GM19043 (cell line): ENCODE results near the gene WIZ.

Experiments used
- ATAC-seq: cut with Tn5 transposase; IDR thresholded peaks from one replicate; pipeline ENCODE4 v1.9.1; 2021; ENCODE audit warnings: low read depth; ENCODE audit not compliant: unreplicated experiment

WIZ gene

GRCh38 chr19:15467734-15468214 is 18.0 kb upstream of the WIZ start:
- no peak for ATAC-seq

GRCh38 chr19:15466851-15467733 is 17.3 kb upstream of the WIZ start:
- ATAC-seq = peak; percentile 41

GRCh38 chr19:15464394-15465385 is 14.9 kb upstream of the WIZ start, which contains the start of gene RASAL3:
TSS of gene RASAL3 (minus strand) at chr19:15464544. CDS start at chr19:15464358, 186 bp downstream.
- ATAC-seq = no peak

GRCh38 chr19:15463861-15464371 is 14.2 kb upstream of the WIZ start:
- ATAC-seq = no peak

GRCh38 chr19:15461694-15462093 is 11.9 kb upstream of the WIZ start:
- no peak for ATAC-seq

- ATAC-seq = no peak
Measured at GRCh38 chr19:15457701-15458484, 8.1 kb upstream of the WIZ start.

- ATAC-seq = no peak
Measured at GRCh38 chr19:15456871-15457700, 7.3 kb upstream of the WIZ start.

GRCh38 chr19:15456441-15456840 is 6.7 kb upstream of the WIZ start:
- no peak for ATAC-seq

- no peak for ATAC-seq
Measured at GRCh38 chr19:15455996-15456395, 6.2 kb upstream of the WIZ start.

- no peak for ATAC-seq
Measured at GRCh38 chr19:15453906-15454860, 4.4 kb upstream of the WIZ start.

- ATAC-seq = no peak
Measured at GRCh38 chr19:15453091-15453578, 3.4 kb upstream of the WIZ start.

GRCh38 chr19:15452111-15453047 is 2.6 kb upstream of the WIZ start:
- ATAC-seq = no peak

- no peak for ATAC-seq
Measured at GRCh38 chr19:15450528-15450890, 753 bp upstream of the WIZ start.

- no peak for ATAC-seq
Measured at GRCh38 chr19:15448778-15449619, 757 bp downstream of the WIZ start.

- ATAC-seq = no peak
Measured at GRCh38 chr19:15448044-15448777, 1.5 kb downstream of the WIZ start.
